ENCODE measurements around the gene SLC22A12.
A peak's percentile ranks its signal among the peaks of the same experiment; 100 is the strongest.
"Not testable (repeated sequence)": the region's sequence is repeated elsewhere in the genome, so short reads cannot be mapped to it uniquely, and the experiment has no call there.

SLC22A12 gene

GRCh38 chr11:64590763-64591221 lies at the start of gene SLC22A12:
SLC22A12 (plus strand) TSS chr11:64591220; CDS start chr11:64591557, 337 bp downstream.
- DNase-seq (ENCODE audit: insufficient read length, low spot score) (no peak), FAIRE-seq (no peak)

- no peak for DNase-seq (ENCODE audit: insufficient read length, low spot score)
- no peak for FAIRE-seq
Observed at GRCh38 chr11:64542172-64543125, 48.6 kb upstream of the SLC22A12 start.

- DNase-seq (ENCODE audit: insufficient read length, low spot score) (no peak), FAIRE-seq (no peak)
Observed at GRCh38 chr11:64543818-64544217, 47.2 kb upstream of the SLC22A12 start.

- DNase-seq (ENCODE audit: insufficient read length, low spot score) (no peak), FAIRE-seq (no peak)
Observed at GRCh38 chr11:64544616-64545296, 46.3 kb upstream of the SLC22A12 start.

- FAIRE-seq (no peak), DNase-seq (ENCODE audit: insufficient read length, low spot score) (no peak)
Observed at GRCh38 chr11:64545619-64546018, 45.4 kb upstream of the SLC22A12 start.

DNA sequence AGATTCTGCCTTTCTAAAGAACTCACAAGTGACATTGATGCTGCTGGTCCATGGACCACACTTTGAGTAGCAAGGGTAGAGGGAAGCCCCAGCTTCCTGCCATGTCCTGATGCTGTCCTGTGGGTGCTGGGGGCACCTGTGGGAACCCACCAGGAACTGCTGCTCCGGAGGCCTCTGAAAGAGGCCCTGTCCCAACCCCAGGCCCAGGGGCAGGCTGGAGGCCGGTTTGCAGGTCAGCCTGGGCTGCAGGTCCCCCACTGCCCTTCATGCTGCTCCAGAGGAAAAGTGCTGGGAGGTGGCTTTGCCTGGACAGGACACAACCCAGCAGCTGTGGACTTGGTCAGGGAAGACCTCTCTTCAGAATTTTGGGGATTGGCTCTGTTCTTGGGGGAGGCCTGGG lies 44.8 kb upstream of the SLC22A12 start:
- DNase-seq (ENCODE audit: insufficient read length, low spot score) (no peak), FAIRE-seq (no peak)

- FAIRE-seq (no peak), DNase-seq (ENCODE audit: insufficient read length, low spot score) (no peak)
Observed at GRCh38 chr11:64546600-64546999, 44.4 kb upstream of the SLC22A12 start.

GRCh38 chr11:64549969-64550368 lies 41.1 kb upstream of the SLC22A12 start:
- no peak for FAIRE-seq
- DNase-seq (ENCODE audit: insufficient read length, low spot score), result no peak

- peak; percentile 70 for FAIRE-seq
- peak; percentile 63 for DNase-seq (ENCODE audit: insufficient read length, low spot score)
Observed at GRCh38 chr11:64553554-64554201, 37.3 kb upstream of the SLC22A12 start.

- no peak for DNase-seq (ENCODE audit: insufficient read length, low spot score)
- no peak for FAIRE-seq
Observed at GRCh38 chr11:64556044-64556720, 34.8 kb upstream of the SLC22A12 start.

GRCh38 chr11:64556721-64557250 lies 34.2 kb upstream of the SLC22A12 start:
- FAIRE-seq, result no peak
- DNase-seq (ENCODE audit: insufficient read length, low spot score), result no peak

DNA sequence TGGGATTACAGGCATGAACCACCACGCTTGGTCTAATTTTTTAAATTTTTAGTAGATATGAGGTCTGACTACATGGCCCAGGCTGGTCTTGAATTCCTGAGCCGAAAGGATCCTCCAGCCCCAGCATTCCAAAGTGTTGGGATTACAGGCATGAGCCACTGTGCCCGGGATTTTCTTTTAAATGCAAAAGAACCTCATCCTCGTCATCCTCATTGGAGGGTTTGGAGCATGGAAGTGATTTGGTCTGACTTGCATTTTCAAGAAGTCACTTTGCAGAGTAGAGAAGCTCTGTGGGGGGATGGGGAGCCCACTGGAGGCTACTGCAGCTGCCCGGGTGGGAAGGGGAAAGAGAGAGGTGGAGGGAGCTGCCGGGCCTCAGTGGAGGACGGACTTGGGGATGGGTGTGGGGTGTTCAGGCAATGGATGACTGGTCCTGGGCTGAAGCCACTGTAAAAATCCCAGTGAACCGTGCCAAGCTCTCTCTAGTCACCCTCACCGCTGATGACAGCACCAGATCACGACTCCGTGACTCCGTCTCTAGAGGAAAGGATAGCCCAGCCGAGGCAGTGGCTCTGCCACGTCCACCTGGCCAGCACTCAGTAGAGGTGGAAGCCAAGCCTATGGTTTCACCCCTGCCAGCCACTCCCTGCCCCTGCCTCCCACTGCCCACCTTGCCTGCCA lies 32.8 kb upstream of the SLC22A12 start:
- no peak for FAIRE-seq
- DNase-seq (ENCODE audit: insufficient read length, low spot score), result no peak

DNA sequence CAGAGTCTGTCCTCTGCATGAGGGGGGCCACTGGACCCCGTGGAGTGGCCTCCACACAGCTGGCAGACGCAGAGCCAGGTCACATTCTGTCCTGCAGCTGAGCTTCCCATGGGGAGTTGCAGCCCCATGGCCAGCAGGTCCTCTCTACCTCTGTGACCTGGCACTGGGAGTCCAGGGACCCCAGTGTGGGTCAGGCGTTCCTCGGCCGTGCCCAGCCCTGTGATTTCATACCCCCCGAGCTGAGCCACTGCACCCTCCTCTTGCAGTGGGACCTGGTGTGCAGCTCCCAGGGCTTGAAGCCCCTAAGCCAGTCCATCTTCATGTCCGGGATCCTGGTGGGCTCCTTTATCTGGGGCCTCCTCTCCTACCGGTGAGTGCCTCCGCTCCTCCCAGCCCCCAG lies 32.2 kb upstream of the SLC22A12 start:
- DNase-seq (ENCODE audit: insufficient read length, low spot score) (no peak), FAIRE-seq (no peak)

DNA sequence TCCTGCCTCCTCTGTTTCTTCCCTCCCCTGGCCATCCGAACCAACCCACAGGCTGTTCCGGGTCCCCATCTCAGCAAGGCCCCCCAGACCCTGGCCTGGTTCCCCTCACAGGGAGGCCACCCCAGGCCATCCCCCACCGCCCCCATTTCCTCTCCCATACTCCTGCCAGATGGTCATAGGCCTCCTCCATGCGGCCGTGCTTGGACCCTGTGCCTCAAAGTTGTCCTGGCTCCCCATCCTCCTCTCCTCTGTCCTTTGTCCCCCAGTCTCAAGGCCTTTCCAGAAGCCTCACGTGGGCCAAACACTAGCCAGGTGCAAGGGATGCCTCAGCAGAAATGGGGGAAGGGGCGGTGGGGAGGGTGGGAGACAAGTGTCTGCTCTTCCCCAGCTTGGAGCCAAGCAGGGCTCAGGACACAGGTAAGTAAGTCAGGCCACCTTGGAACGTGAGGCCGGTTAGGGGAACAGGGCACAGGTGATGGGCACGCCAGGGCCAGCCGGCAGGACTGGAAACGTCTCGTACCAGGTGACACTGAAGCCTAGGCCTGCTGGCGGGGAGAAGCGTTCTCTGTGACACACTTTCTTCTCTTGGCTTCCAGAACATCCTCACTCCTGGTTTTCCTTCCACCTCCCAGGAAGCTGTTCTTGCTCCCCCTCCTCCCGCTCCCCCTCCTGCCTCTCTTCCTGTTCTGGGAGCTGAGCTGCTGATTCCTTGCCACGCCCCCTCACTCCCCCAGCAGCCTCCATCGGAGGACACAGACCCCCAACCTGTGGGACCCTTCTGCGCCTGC lies 31.5 kb upstream of the SLC22A12 start:
- DNase-seq (ENCODE audit: insufficient read length, low spot score) (no peak), FAIRE-seq (no peak)

DNA sequence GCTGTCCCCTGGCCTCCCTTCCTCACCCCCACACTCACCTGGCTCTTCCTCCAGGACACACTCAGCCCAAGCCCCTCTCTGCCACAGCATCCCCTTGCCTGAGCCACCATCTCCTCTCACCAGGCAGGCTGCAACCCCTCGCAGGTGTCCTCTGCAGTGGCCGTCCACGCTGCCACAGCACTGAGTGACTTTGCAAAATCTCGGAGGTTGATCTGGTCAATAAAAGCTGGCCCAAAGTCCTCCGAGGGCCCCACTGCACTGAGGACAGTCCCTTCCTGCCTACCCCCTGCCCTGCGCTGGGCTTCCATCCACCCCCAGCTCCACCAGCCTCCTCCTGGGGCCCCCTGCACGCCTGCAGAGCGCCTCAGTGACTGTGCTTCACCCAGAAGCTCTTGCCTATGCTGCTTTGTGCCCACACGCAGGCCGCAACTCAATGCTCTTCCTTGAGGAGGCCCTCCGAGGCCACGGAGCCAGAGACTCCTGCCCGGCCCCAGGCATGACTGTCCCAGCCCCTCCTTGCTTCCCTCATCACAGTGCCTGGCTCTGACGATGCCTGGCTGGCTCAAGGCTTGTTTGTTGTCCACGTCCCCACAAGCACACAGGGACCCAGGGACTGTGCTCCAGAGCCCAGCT lies 30.8 kb upstream of the SLC22A12 start:
- no peak for FAIRE-seq
- DNase-seq (ENCODE audit: insufficient read length, low spot score), result no peak

DNA sequence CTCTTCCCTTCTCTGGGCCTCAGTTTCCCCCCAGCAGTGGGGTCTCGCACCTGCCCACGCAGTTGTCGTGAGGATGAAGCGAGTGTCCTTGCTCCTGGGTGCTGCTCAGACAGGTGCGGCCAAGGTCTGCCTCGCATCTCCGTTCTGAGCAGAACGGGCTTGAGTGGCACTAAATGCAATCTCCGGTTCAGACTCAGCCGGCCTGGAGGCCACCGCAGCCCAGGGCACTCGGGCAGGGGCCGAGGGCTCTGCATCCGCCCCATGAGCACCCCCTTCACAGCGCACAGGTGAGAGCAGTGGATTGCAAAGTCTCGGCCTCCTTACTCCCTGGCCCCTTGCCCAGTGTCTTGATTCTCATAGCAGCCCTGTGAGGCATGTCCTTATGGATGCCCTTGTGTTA lies 30.1 kb upstream of the SLC22A12 start:
- DNase-seq (ENCODE audit: insufficient read length, low spot score) (no peak), FAIRE-seq (no peak)

- not testable (repeated sequence) for DNase-seq (ENCODE audit: insufficient read length, low spot score); FAIRE-seq
Observed at GRCh38 chr11:64561429-64561828, 29.6 kb upstream of the SLC22A12 start.

DNA sequence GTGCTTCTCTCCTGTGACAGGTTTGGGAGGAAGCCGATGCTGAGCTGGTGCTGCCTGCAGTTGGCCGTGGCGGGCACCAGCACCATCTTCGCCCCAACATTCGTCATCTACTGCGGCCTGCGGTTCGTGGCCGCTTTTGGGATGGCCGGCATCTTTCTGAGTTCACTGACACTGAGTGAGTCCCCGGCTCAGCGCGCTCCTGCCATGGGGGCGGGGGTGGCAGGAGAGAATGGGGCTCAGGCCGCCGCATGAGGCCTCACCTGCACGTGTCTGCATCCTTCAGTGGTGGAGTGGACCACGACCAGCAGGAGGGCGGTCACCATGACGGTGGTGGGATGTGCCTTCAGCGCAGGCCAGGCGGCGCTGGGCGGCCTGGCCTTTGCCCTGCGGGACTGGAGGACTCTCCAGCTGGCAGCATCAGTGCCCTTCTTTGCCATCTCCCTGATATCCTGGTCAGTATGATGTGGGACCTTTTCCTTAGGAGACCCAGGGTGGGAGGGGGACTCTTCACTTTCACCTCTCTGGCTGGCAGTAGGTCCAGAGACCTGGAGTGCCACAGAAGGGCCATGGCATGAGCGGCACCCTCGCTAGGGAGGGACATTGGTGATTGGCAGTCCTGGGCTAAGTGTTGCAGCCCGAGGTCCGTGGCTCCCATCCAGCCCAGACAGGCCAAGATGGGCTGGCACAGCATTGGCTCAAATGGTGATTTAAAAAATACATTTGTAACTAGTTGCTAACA lies 28.9 kb upstream of the SLC22A12 start:
- FAIRE-seq, result no peak
- DNase-seq (ENCODE audit: insufficient read length, low spot score), result no peak

Data from GM19239 (cell line).